ENCODE measurements around the gene MAP3K21.

- TF ChIP-seq, protein P1, sequence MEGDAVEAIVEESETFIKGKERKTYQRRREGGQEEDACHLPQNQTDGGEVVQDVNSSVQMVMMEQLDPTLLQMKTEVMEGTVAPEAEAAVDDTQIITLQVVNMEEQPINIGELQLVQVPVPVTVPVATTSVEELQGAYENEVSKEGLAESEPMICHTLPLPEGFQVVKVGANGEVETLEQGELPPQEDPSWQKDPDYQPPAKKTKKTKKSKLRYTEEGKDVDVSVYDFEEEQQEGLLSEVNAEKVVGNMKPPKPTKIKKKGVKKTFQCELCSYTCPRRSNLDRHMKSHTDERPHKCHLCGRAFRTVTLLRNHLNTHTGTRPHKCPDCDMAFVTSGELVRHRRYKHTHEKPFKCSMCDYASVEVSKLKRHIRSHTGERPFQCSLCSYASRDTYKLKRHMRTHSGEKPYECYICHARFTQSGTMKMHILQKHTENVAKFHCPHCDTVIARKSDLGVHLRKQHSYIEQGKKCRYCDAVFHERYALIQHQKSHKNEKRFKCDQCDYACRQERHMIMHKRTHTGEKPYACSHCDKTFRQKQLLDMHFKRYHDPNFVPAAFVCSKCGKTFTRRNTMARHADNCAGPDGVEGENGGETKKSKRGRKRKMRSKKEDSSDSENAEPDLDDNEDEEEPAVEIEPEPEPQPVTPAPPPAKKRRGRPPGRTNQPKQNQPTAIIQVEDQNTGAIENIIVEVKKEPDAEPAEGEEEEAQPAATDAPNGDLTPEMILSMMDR (IDR thresholded peaks at IDR 0.05): no peak
- no peak for TF ChIP-seq POLR2A (IDR thresholded peaks at IDR 0.05)
Measured at GRCh38 chr1:233383984-233384383, 56.5 kb downstream of the MAP3K21 start.

All from adrenal gland (tissue), 5 donors.